Activated CD4-positive, alpha-beta T cell treated with anti-CD3 and anti-CD28 coated beads, Interleukin-2, Interleukin-4, amounts not matched to agents 100 ng/mL and 50 ng/mL, durations not matched to agents 16 hours and 8 hours (primary cell): ENCODE results near the gene CD164L2.

Source experiments
- DNase-seq: peaks from one replicate; pipeline ENCODE4 v3.0.0-alpha.2; 2020; ENCODE audit warnings: low spot score

CD164L2 gene

GRCh38 chr1:27363766-27364695, 19.1 kb downstream of the CD164L2 start:
- no peak for DNase-seq

- DNase-seq, result no peak
Observed at GRCh38 chr1:27361553-27361952, 21.6 kb downstream of the CD164L2 start.

- DNase-seq, result no peak
Observed at GRCh38 chr1:27361044-27361402, 22.1 kb downstream of the CD164L2 start.

GRCh38 chr1:27360159-27361043, 22.7 kb downstream of the CD164L2 start:
- peak; percentile 10 for DNase-seq

GRCh38 chr1:27359822-27360158, 23.3 kb downstream of the CD164L2 start:
- DNase-seq, result no peak

GRCh38 chr1:27358928-27359313, 24.2 kb downstream of the CD164L2 start:
- no peak for DNase-seq

- no peak for DNase-seq
Observed at GRCh38 chr1:27358038-27358927, 24.9 kb downstream of the CD164L2 start.

- peak; percentile 81 for DNase-seq
Observed at GRCh38 chr1:27357281-27358037, 25.7 kb downstream of the CD164L2 start.

- DNase-seq, result peak; percentile 46
Observed at GRCh38 chr1:27356619-27357280, 26.4 kb downstream of the CD164L2 start.

GRCh38 chr1:27356277-27356618, 26.9 kb downstream of the CD164L2 start:
- no peak for DNase-seq

GRCh38 chr1:27355683-27356082, 27.4 kb downstream of the CD164L2 start:
- DNase-seq, result no peak

GRCh38 chr1:27353629-27354028, 29.5 kb downstream of the CD164L2 start:
- no peak for DNase-seq

GRCh38 chr1:27353166-27353565, 30.0 kb downstream of the CD164L2 start:
- DNase-seq, result no peak

GRCh38 chr1:27351541-27352107, 31.5 kb downstream of the CD164L2 start:
- no peak for DNase-seq

- DNase-seq, result no peak
Observed at GRCh38 chr1:27350663-27351540, 32.2 kb downstream of the CD164L2 start.

GRCh38 chr1:27349784-27350662, 33.1 kb downstream of the CD164L2 start:
- DNase-seq, result no peak

GRCh38 chr1:27348861-27349783, 34.0 kb downstream of the CD164L2 start:
- DNase-seq, result no peak
